ENCODE results near the gene HAND2.

DNA sequence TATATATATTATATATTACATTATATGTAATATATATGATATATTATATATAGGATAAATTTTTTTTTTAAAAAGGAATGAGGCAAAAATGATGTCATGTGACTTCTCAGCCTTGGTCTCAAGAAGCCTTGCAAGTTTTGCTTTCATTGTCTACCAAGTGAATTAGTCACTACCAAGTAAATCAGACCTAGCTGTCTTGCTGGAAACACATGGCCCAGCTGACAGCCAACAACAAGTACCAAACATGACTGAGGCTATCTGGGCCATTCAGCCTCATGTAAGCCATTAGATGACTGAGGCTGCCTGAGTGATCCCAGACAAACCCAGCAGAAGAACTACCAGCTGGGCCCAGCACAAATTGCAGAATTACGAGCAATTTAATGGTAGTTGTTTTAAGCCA lies 44.9 kb downstream of the HAND2 start:
- TF ChIP-seq JUNB (IDR thresholded peaks at IDR 0.05; ENCODE audit: unreplicated experiment) (no peak), EZH2phosphoT487 (IDR thresholded peaks at IDR 0.05; ENCODE audit: unreplicated experiment) (no peak), CTCF (conservative IDR thresholded peaks at IDR 0.05; ENCODE audit: low read depth in 2 of 2) (no peak), CREB1 (CRISPR knock-in tag; IDR thresholded peaks at IDR 0.05; ENCODE audit: low read depth) (no peak), POLR2AphosphoS5 (IDR thresholded peaks at IDR 0.05; ENCODE audit: low read depth) (no peak), EZH2 (IDR thresholded peaks at IDR 0.05; ENCODE audit: low read depth, unreplicated experiment) (no peak), ZNF331 (CRISPR knock-in tag; IDR thresholded peaks at IDR 0.05; ENCODE audit: low read depth) (no peak)
- TF ChIP-seq, protein P1, sequence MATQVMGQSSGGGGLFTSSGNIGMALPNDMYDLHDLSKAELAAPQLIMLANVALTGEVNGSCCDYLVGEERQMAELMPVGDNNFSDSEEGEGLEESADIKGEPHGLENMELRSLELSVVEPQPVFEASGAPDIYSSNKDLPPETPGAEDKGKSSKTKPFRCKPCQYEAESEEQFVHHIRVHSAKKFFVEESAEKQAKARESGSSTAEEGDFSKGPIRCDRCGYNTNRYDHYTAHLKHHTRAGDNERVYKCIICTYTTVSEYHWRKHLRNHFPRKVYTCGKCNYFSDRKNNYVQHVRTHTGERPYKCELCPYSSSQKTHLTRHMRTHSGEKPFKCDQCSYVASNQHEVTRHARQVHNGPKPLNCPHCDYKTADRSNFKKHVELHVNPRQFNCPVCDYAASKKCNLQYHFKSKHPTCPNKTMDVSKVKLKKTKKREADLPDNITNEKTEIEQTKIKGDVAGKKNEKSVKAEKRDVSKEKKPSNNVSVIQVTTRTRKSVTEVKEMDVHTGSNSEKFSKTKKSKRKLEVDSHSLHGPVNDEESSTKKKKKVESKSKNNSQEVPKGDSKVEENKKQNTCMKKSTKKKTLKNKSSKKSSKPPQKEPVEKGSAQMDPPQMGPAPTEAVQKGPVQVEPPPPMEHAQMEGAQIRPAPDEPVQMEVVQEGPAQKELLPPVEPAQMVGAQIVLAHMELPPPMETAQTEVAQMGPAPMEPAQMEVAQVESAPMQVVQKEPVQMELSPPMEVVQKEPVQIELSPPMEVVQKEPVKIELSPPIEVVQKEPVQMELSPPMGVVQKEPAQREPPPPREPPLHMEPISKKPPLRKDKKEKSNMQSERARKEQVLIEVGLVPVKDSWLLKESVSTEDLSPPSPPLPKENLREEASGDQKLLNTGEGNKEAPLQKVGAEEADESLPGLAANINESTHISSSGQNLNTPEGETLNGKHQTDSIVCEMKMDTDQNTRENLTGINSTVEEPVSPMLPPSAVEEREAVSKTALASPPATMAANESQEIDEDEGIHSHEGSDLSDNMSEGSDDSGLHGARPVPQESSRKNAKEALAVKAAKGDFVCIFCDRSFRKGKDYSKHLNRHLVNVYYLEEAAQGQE (IDR thresholded peaks at IDR 0.05; ENCODE audit: unreplicated experiment), result no peak

Data from GM23338 (cell line).